ENCODE measurements around the gene EXOG.

GRCh38 chr3:38560996-38561717, 65.0 kb downstream of the EXOG start:
- TF ChIP-seq, protein P1, sequence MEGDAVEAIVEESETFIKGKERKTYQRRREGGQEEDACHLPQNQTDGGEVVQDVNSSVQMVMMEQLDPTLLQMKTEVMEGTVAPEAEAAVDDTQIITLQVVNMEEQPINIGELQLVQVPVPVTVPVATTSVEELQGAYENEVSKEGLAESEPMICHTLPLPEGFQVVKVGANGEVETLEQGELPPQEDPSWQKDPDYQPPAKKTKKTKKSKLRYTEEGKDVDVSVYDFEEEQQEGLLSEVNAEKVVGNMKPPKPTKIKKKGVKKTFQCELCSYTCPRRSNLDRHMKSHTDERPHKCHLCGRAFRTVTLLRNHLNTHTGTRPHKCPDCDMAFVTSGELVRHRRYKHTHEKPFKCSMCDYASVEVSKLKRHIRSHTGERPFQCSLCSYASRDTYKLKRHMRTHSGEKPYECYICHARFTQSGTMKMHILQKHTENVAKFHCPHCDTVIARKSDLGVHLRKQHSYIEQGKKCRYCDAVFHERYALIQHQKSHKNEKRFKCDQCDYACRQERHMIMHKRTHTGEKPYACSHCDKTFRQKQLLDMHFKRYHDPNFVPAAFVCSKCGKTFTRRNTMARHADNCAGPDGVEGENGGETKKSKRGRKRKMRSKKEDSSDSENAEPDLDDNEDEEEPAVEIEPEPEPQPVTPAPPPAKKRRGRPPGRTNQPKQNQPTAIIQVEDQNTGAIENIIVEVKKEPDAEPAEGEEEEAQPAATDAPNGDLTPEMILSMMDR (IDR thresholded peaks at IDR 0.05; ENCODE audit: poor library complexity, severe bottlenecking), result no peak
- no peak for TF ChIP-seq RAD21 (conservative IDR thresholded peaks at IDR 0.05)
- TF ChIP-seq, protein P2, sequence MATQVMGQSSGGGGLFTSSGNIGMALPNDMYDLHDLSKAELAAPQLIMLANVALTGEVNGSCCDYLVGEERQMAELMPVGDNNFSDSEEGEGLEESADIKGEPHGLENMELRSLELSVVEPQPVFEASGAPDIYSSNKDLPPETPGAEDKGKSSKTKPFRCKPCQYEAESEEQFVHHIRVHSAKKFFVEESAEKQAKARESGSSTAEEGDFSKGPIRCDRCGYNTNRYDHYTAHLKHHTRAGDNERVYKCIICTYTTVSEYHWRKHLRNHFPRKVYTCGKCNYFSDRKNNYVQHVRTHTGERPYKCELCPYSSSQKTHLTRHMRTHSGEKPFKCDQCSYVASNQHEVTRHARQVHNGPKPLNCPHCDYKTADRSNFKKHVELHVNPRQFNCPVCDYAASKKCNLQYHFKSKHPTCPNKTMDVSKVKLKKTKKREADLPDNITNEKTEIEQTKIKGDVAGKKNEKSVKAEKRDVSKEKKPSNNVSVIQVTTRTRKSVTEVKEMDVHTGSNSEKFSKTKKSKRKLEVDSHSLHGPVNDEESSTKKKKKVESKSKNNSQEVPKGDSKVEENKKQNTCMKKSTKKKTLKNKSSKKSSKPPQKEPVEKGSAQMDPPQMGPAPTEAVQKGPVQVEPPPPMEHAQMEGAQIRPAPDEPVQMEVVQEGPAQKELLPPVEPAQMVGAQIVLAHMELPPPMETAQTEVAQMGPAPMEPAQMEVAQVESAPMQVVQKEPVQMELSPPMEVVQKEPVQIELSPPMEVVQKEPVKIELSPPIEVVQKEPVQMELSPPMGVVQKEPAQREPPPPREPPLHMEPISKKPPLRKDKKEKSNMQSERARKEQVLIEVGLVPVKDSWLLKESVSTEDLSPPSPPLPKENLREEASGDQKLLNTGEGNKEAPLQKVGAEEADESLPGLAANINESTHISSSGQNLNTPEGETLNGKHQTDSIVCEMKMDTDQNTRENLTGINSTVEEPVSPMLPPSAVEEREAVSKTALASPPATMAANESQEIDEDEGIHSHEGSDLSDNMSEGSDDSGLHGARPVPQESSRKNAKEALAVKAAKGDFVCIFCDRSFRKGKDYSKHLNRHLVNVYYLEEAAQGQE (IDR thresholded peaks at IDR 0.05; ENCODE audit: borderline replicate concordance), result no peak
